Islet precursor cell (in vitro differentiated cells): ENCODE measurements around the gene C17orf50.

Source experiments
- DNase-seq: peaks from one replicate; pipeline ENCODE4 v3.0.0-alpha.2; 2018

The C17orf50 gene

DNA sequence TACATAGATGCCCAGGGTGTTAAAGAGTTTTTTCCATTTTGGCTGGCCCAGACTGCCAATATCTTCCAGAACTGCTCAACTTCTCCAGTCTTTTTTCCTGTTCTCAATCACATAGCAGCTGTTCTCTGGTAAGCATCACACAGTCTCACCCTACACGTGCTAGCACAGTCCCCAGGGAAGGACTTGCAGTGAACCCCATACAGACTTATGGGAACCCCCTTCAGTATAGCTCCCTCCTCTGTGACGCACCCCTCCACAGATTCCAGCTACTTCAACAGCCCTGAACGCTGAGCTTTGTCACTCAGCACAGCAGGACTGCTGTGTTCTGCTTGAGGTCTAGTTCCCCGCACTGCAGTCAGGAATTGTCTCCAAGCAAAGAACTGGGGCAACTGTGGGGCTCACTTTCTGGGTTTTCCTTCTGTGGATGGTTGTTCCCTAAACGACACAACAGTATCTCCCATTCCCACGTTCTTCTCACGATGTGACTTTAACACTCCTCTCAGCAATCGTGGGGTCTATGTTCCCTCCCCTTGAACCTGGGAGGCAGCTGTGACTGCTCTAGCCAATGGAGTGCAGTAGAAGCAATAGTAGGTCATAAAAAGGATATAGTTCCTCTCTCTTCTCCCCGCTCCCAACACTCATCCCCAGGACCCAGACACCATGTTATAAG is 31.1 kb downstream of the C17orf50 start:
- DNase-seq, result peak; percentile 51

DNA sequence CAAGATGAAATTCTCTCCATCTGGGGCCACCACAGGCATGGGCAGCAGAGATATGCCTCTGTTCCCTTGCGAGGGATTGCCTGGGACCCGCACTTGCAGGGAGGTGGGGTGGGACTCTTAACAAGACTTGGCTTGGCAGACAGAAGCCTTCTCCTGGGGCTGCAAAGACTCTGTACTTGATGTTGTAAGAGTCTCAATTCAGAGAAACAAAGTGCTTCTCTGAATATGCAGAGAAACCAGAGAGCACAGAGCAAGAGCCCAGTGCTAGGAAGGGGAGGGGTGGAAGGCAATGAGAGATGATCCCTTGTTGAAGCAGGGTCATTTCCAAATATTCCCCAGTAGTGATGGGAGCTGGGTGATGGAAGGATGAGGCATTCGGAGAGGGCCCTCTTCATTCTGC is 32.6 kb downstream of the C17orf50 start:
- peak; percentile 51 for DNase-seq

DNA sequence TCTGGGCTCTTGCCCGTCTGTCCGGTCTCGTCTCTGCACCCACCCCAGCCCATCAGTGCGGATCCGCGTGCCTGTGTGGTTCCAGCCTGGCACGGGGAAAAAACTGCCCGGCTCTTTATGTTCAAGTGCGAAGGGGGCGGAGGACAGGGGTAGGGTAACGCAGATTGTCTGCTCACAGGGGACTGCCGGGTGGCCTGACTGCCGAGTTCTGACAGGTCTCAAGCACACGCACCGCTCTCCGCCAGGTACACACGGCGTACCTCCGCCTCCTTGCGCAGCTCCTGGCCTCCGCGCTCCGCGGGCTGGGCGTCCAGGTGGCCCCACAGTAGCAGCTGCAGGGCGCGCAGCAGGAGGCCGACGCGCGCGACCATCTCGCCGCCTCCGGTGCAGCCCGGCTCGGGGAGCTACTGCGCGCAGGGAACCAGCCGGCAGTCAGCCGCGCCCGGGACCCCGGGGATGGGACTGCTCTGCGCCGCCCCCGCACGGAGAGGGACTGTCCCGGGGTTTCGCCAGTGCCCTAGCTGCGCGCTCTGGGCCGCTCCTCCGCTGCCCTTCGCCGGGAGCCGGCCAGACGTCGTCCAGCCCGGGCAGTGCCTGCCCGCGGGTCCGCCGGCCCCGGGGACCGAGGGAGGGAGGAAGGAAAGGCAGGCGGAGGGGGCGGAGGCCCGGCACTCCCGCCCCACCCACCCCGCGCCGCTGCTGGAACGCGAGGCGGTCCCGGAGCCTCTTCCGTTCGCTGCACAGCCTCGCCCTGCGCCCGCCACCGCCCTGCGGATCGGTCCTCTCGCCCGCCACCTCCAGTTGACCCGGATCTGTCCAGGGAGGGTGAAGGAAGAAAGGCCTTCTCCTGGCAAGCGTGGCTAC is 34.6 kb downstream of the C17orf50 start, which contains the start of gene MMP28:
TSS of gene MMP28 (minus strand) at position 635 of the 864 bp plus-strand sequence. CDS start at position 371, 264 bp downstream.
- peak; percentile 84 for DNase-seq

DNA sequence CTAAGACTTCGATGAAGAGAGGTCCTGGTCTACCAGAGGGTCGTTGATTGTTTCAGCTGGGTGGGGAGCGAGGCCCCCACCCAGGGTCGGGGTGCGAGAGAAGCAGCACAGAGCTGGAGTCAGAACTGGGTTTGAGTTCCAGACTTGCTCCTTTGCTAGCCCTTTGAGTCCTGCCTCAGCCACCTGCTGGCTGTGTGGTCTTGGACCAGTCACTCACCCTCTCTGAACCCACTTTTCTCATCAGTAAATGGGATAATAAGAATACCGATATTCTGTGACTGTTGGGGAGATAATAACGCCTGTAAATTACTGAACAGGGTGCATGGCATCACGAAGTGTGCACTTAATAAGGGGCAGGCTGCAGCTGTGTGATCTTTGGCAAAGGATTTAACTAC is 35.2 kb downstream of the C17orf50 start:
- DNase-seq, result no peak

DNA sequence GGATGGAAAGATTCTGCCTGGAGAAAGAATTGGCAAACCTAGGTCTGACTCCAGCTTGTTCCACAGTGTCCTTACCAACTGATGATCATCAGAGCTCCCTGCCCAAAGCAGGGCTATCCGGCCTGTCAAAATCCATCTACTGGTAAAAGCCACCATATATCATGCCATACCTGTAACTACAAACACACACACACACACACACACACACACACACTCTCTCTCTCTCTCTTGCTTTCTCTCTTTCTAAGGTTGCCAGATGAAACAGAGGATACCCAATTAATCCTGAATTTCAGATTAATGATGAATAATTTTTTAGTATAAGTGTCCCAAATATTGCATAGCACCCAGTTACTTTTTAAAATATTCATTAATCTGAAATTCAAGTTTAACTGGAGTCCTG is 36.3 kb downstream of the C17orf50 start:
- DNase-seq, result no peak

DNA sequence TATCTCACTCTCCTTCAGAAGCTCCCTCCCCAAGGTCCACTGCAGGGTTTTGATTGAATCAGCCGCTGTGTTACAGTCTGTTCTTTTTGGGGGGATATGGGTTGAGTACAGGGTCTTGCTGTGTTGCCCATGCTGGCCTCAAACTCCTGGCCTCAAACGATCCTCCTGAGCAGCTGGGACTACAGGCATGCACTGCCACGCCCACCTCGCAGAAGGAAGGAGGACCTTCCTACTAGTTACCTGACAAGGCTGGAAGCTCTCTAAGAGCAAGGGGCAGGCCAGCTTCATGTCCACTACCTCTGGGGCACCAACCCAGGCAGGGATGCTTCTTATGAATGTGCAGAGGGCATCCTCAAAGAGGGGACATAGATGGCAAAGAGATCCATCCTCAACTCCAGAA is 36.7 kb downstream of the C17orf50 start:
- DNase-seq, result peak; percentile 55

DNA sequence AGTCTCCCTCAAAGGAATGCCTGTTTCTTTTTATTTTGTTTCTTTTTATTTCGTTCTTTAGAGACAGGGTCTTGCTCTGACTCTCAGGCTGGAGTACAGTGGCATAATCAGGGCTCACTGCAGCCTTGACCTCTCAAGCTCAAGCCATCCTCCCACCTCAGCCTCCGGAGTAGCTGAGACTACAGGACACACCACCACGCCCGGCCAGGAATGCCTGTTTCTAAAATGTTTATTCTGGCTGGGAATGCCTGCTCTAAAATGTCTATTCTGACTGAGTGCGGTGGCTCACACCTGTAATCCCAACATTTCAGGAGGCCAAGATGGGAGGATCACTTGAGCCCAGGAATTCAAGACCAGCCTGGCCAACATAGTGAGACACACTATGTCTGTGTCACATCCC is 37.2 kb downstream of the C17orf50 start:
- DNase-seq, result no peak

DNA sequence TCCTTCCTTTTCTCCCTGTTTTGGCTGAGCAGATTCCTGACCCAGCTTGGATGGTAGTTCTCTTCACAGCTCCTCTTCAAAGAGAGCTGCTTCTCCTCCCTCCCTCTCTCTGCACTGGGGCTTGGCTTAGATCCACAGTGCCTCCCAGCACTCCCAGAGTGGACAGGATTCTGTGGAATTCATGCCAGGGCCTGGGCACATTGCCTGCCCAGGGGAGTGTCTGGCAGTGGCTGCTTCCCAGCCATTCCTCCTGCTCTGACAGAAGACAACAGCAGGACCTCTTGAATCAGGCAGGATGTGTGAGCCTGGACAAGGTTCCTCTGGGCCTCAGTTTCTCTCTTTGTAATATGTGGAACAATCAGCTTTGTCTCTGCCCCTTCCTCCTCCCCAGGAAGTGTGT is 39.3 kb downstream of the C17orf50 start:
- peak; percentile 69 for DNase-seq

DNA sequence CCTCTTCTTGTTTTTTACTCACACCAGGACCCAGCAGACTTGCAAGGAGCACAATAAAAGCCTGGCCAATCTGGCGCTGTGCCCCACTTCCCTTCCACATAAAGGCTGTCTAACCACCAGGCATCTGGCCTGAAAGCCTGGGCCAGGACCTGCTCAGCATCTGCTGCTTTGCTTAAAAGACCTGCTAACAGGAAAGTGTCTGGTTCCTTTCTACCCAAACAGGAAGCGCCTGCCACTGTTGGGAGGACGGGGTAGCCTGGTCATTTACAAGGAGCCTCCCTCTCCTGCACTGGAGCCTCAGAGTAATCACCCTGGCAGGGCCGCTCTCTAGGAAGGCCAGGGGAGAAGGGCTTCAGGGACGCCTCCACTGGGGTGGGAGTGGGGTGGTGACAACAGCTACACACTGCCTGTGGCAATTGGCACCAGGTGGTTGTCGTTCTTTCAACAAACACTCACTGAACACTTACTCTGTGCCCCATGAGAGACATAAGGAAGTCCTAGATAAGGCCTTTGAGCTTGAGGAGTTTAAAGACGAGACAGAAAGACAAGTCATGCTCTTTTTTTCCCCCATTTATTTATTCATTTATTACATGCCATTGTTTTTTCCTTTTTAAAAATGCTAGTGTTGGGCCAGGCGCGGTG is 41.0 kb downstream of the C17orf50 start:
- peak; percentile 97 for DNase-seq

DNA sequence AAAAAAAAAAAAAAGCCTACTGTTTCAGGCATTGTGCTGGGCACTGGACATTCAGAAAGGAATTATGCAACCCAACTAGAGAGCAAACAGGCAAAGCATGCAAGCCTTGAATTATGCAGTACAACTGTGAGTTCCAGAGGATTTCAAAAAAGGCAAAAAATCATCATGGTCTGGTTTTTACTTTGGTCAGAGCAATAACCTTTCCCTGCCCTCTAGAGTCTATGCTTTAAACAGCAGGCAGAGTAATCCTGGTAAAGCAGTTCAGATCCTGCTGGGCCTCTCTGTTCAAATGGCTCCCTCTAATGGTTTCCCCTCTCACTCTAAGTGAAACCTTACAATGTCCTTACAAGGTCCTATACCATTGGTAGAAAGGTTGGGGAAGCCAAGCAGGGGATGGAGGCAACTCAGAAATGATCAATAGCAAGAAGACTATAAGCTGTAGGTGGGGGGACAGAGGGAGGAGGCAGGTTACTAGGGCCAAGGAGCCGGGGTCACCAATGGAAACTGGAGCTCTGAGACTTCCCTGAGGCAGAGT is 44.0 kb downstream of the C17orf50 start:
- DNase-seq, result peak; percentile 91

DNA sequence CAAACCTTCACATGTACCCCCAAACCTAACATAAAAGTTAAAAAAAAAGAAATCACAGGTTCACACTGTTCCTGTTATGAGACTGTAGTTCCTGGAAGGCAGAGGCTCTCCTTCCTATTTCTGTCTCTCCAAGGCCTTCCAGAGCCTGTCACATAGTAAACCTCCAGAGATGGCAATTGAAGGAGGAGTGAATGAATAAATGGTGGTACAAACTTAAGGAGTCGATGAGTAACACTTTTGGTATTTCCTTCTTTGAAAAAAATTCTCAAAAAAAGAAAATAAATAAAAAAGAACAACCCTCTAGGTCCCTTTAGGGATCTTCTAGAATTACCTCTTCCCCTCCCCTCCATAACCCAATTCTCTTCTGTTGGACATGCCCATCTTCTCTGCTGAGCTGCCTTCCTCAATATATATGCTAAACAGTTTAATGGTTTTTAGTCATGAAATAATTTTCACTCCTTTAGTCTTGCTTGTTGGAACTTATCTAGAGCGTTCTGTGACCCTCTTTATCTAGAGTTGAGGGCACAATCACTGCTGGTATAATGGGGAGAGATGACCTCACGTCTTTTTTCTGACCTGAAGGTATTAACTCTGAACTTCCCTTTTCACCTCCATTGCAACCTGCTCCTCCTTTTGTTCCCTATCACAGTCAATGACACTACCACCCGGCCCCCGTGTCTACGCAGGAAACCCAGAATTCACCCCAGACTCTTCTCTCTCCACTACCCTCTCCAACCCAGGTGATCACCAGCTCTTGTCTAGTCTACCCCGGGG is 46.9 kb downstream of the C17orf50 start:
- DNase-seq, result no peak

DNA sequence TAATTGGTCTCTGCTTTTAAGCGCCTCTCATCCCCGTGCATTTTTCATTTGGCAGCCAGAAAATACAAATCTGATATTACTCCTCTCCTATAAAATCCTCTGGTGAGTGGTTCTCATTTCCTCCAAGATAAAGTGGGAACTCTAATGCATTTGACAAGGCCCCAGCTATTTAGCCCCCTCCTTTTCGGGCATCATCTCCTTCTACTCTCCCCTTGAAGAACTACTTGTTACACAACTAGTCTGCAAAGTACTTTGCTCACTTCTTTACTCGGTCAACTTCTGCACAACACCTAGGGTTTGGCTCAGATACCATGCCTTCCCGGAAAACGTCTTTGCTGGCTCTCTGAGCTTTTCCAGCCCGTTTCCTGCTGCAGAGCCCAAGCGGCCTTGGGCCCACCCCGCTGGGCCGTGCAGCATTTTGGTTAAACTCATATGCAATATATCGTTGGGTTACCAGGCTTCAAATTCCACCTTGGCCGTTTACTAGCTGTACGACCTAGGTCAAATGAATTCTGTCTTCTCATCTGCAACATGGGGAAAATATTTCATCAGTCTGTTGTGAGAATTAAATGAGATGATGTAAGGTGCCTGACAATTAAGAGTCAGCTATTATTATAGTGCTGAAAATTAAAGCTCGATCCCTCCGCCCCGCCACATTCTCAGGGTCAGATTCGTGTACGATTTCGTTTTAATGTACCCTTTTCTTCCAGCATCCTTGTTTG is 47.7 kb downstream of the C17orf50 start:
- DNase-seq, result no peak

DNA sequence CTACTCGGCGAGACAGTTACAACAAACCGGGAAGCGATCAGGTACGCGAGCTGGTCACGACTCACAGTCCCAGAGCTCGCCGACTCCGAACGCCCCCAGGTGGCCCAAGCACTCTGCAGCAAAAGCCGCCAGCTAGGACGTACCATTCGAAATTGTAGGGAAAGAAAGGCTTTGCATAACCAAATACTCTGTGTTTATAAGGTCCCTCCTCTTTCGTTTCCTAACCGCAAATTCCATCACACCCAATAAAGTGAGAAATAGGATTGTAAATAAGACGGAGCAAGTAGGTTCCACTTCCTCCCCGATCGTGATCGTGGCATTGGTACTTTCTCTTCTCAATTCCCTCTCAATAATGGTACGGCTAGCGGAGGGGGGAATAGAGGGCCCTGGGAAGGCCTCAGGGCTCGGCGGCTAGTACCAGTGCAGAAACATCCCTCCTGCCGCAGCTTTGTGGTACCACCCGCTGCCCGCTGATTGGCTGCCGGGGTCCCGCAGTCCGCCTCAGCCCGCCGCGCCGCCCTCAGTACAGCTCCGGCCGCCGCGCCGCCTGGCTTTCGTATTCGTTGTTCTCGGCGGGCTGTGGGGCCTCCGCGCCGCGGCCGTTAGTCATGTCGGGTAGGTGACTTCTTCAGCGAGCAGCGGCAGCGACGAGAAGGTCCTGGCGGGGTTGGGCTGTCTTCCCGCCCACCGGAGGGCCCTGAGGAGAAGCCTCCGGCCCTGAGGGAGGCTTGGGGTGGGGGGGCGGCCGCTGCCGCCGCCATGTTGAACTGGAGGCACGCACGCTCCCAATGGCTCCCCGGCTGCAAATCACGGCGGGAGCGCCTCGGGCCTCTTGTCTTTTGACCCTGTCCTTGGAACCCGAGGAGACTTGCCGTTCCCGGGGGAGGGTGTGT is 48.5 kb downstream of the C17orf50 start, which contains the start of gene TAF15:
TSS of gene TAF15 (plus strand) at position 523 of the 893 bp plus-strand sequence. CDS start at position 609, 86 bp downstream.
- peak; percentile 99 for DNase-seq

DNA sequence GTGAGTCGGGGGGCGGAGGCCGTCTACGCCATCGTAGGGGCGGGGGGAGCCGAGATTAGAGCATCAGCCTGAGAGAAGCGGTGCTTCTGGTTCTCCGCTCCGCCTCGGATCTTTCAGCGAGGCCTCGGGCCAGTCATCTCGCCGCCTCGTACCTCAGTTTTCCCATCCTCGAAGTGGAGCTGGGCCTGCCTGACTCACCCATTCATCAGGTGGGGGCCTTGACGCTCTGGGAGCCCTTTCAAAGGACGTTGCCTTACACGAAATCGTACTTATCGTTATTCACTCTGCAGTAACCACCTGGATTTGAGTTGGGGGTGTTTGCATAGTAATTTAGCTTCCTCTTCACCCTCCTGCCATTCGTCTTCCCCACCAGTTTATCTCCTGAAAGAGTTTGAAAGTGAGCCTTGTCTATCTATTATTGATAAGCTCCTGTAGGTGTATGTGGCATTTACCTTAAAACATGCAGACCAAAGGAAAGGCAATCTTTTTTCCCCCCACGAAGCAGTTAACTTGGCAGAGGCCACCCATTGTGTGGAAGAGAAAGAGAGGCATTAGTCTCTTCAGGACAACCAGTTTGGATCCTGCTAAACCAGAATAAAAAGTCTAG is 49.3 kb downstream of the C17orf50 start:
- no peak for DNase-seq

DNA sequence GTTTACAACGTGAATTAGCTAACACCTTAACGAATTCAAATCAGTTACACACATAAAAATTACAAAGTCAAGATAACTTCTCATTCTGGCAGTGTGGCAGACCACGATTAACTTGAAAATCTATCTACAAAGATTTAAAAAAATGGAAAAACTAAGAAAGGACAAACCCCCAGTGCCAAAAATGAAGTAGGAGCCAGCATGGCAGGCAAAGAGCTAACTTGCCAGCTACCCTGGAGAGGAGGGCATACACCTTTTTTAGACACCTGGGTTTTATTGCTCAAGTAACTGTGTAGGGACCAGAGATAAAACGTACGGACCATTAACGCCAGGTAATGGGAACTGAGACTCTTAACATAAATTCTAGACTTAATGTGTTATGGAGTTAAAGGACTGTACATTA is 51.1 kb downstream of the C17orf50 start:
- DNase-seq, result no peak

DNA sequence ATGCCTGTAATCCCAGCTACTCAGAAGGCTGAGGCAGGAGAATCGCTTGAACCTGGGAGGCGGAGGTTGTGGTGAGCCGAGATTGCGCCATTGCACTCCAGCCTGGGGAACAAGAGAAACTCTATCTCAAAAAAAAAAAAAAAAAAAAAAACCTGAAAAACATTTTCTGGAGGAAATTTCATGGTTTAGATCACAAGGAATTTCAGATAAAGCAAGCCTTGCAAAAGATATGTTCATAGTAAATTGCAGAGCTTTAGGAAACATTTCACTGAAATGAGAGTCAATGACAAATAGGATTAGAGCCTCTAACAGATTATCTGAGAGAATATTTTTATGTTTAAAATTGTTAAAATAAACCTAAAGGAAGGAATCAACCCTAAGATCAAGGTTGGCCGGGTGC is 51.8 kb downstream of the C17orf50 start:
- DNase-seq, result no peak
